ENCODE data around the gene ZSWIM5.
"Not testable (repeated sequence)": the region's sequence is repeated elsewhere in the genome, so short reads cannot be mapped to it uniquely, and the experiment has no call there.

- TF ChIP-seq, protein P1, sequence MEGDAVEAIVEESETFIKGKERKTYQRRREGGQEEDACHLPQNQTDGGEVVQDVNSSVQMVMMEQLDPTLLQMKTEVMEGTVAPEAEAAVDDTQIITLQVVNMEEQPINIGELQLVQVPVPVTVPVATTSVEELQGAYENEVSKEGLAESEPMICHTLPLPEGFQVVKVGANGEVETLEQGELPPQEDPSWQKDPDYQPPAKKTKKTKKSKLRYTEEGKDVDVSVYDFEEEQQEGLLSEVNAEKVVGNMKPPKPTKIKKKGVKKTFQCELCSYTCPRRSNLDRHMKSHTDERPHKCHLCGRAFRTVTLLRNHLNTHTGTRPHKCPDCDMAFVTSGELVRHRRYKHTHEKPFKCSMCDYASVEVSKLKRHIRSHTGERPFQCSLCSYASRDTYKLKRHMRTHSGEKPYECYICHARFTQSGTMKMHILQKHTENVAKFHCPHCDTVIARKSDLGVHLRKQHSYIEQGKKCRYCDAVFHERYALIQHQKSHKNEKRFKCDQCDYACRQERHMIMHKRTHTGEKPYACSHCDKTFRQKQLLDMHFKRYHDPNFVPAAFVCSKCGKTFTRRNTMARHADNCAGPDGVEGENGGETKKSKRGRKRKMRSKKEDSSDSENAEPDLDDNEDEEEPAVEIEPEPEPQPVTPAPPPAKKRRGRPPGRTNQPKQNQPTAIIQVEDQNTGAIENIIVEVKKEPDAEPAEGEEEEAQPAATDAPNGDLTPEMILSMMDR (IDR thresholded peaks at IDR 0.05): not testable (repeated sequence)
- TF ChIP-seq EZH2 (IDR thresholded peaks at IDR 0.05; ENCODE audit: borderline replicate concordance, insufficient read depth, low read depth, low read length, poor library complexity, severe bottlenecking): not testable (repeated sequence)
Observed at GRCh38 chr1:45115198-45115597, 91.2 kb downstream of the ZSWIM5 start.
